ENCODE results near the gene CNIH2. TPM values are rescaled to one million over a fixed set of nuclear protein-coding genes. Genes with fewer than 3 reads are reported as not detected.

The CNIH2 gene
- total and polyA plus RNA-seq, 2 of the 13 experiments (the other 11 are each of a cell fraction or from before 2014, with no cell fraction given): 0.60 to 0.69 TPM

- TF ChIP-seq PAXIP1 (CRISPR knock-in tag; conservative IDR thresholded peaks at IDR 0.05): no peak; the same call in 1 of the 2 replicates
- TF ChIP-seq ZBTB39 (CRISPR knock-in tag; IDR thresholded peaks at IDR 0.05): no peak
- no peak for TF ChIP-seq PRPF4 (IDR thresholded peaks at IDR 0.05; ENCODE audit: low read depth, low read length, poor library complexity, severe bottlenecking)
- TF ChIP-seq ZBTB44 (CRISPR knock-in tag; IDR thresholded peaks at IDR 0.05): peak; percentile 91; the same call in 1 of the 2 replicates
- peak; percentile 71 for TF ChIP-seq ZBTB10 (CRISPR knock-in tag; IDR thresholded peaks at IDR 0.05; ENCODE audit: borderline replicate concordance)
- no peak for TF ChIP-seq YEATS2 (CRISPR knock-in tag; IDR thresholded peaks at IDR 0.05; ENCODE audit: borderline replicate concordance)
- TF ChIP-seq ONECUT2 (CRISPR knock-in tag; IDR thresholded peaks at IDR 0.05): no peak
- 0 out of 2 replicates have a peak, but pooled peaks have one; percentile 27 for TF ChIP-seq XBP1 (CRISPR knock-in tag; IDR thresholded peaks at IDR 0.05)
- peak; percentile 9; the same call in 1 of the 2 replicates for TF ChIP-seq PRDM10 (CRISPR knock-in tag; IDR thresholded peaks at IDR 0.05; ENCODE audit: low read depth)
- no peak for TF ChIP-seq FOXO4 (CRISPR knock-in tag; conservative IDR thresholded peaks at IDR 0.05)
- TF ChIP-seq AGO2 (optimal IDR thresholded peaks at IDR 0.05; ENCODE audit: low read depth, low read length): peak; percentile 82
Measured at GRCh38 chr11:66289548-66290329, 11.8 kb downstream of the CNIH2 start (continued).

All from HepG2 (cell line).